Lung (tissue), 12 donors: ENCODE measurements around the gene EHMT1. TPM values are rescaled to one million over a fixed set of nuclear protein-coding genes. Genes with fewer than 3 reads are reported as not detected.
A peak's percentile ranks its signal among the peaks of the same experiment; 100 is the strongest.

Experiments
- ATAC-seq: fragments of 200-7000 bp; cut with Tn5 transposase; one replicate; pipeline ENCODE4 v1.9.1; 2020; ENCODE audit warnings: moderate number of reproducible peaks; ENCODE audit not compliant: insufficient read depth, low FRiP score
- DNase-seq, 3 donors: peaks; one replicate each; pipeline ENCODE4 v3.0.0-alpha.2; 2013 to 2017
- H3K27ac ChIP-seq, 2 donors: one replicate each; pipeline ENCODE4 v1.5.1; 2013; ENCODE audit warnings: mild to moderate bottlenecking in 2 of 2, moderate library complexity in 2 of 2, control low read depth in 1 of 2, inconsistent platforms in 1 of 2, low read depth in 1 of 2, low read length in 1 of 2
- H3K27me3 ChIP-seq, 3 donors: one replicate each; pipeline ENCODE4 v1.5.1; 2013; ENCODE audit warnings: low read length in 2 of 3; ENCODE audit not compliant: control insufficient read depth in 3 of 3, insufficient read depth in 3 of 3
- H3K36me3 ChIP-seq, 4 donors: one replicate each; pipeline ENCODE4 v1.5.1; 2013; ENCODE audit warnings: low read length in 4 of 4, mild to moderate bottlenecking in 1 of 4, moderate library complexity in 1 of 4; ENCODE audit not compliant: control insufficient read depth in 4 of 4, insufficient read depth in 4 of 4
- H3K4me1 ChIP-seq, 5 donors: one replicate each; pipeline ENCODE4 v1.5.1; 2013; ENCODE audit warnings: low read length in 5 of 5, mild to moderate bottlenecking in 2 of 5, moderate library complexity in 1 of 5; ENCODE audit not compliant: control insufficient read depth in 5 of 5, insufficient read depth in 5 of 5
- H3K4me3 ChIP-seq: one replicate; pipeline ENCODE4 v1.5.1; 2013; ENCODE audit warnings: mild to moderate bottlenecking, control low read depth, moderate library complexity
- H3K9ac ChIP-seq, 2 donors: one replicate each; pipeline ENCODE4 v1.5.1; 2013; ENCODE audit warnings: low read length in 2 of 2, control low read depth in 1 of 2; ENCODE audit not compliant: insufficient read depth in 1 of 2
- H3K9me3 ChIP-seq, 4 donors: one replicate each; pipeline ENCODE4 v1.5.1; 2013; ENCODE audit warnings: low read length in 3 of 4, mild to moderate bottlenecking in 1 of 4, moderate library complexity in 1 of 4; ENCODE audit not compliant: control insufficient read depth in 4 of 4, insufficient read depth in 3 of 4
- CTCF ChIP-seq: IDR thresholded peaks from 2 replicates; pipeline ENCODE4 v1.5.1; 2012; ENCODE audit warnings: mild to moderate bottlenecking; ENCODE audit errors: control extremely low read depth, extremely low read depth
- whole genome bisulfite sequencing, 2 donors: extraction: QIAGEN DNeasy Blood & Tissue Kit; methylation state at CpG; one replicate each; pipeline ENCODE4 v1.1.7; 2013; 5-methylcytosine and 5-hydroxymethylcytosine counted together
- polyA plus RNA-seq, 2 donors: library from polyadenylated mRNA; stranded (reverse); fragments of 200-250 nt; gene quantifications; one replicate each; pipeline ENCODE4 v1.2.1, GENCODE V29; 2013
- total RNA-seq, 2 donors: library from RNA; depleted of rRNA in 1 of 2; stranded (reverse); fragments of >200 nt in 1 of 2; gene quantifications; one replicate each; pipeline ENCODE4 v1.2.1, GENCODE V29; 2014 to 2021
- donor health status: control.
- donor health status: control.
- donor health status: Bipolar disorder and iron deficiency.
- donor health status: healthy.
- donor health status: DM: yes; HTN: yes; CAD: no.

EHMT1 gene
- total and polyA plus RNA-seq, 4 donors: 32.2 to 91.5 (median 58.1) TPM

- Histone ChIP-seq H3K27me3 (no peaks in the 10 kb centered on the region), H3K9ac (no peak overlapping the region), H3K36me3 (peaks cover 0 to 27% (median 3%) of the 10 kb centered on the region in 4 donors), H3K4me1 (peaks cover 4 to 35% (median 9%) of the 10 kb centered on the region in 5 donors), H3K9me3 (no peaks in the 10 kb centered on the region), H3K27ac (peak overlapping the region in 1 of 2 donors; percentile 89), H3K4me3 (no peak overlapping the region)
- peak; percentile 83 for ATAC-seq
- no peak for TF ChIP-seq CTCF
- WGBS, 2 donors: 30 to 40% methylated on average over 21 of the region's 21 CpGs
- peak; percentile 53 to 62 (median 57) for DNase-seq
Observed at GRCh38 chr9:137611623-137612609, 6.9 kb upstream of the EHMT1 start.

DNA sequence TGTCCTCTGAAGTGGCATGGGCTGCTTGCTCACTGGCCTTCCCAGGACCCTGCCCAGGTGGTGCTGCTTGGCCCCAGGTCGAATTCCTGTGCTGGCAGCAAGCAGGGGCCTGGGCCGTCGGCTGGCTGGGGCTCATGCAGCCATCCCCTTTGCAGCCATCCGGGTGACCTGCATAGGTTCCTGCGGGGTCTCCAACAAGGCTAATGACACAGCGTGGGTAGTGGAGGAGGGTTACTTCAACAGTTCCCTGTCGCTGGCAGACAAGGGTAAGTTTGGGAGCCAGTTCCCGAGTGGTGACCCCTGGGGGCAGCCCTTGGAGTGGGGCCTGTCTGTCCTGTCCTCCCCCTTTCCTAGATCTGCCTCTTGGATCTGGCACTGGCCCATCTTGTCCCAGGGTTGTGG is 6.1 kb upstream of the EHMT1 start:
- Histone ChIP-seq H3K9ac (no peak overlapping the region), H3K27me3 (no peaks in the 10 kb centered on the region), H3K36me3 (peaks cover 0 to 27% (median 4%) of the 10 kb centered on the region in 4 donors), H3K4me1 (peaks cover 4 to 28% (median 7%) of the 10 kb centered on the region in 5 donors), H3K4me3 (no peak overlapping the region), H3K9me3 (no peaks in the 10 kb centered on the region), H3K27ac (peak overlapping the region in 1 of 2 donors; percentile 89)
- DNase-seq (no peak), ATAC-seq (no peak)
- no peak for TF ChIP-seq CTCF
- WGBS, 2 donors: 65 to 86% methylated on average over 8 of the region's 8 CpGs

GRCh38 chr9:137613259-137613658 is 5.5 kb upstream of the EHMT1 start:
- DNase-seq: no peak
- H3K27ac ChIP-seq: peak overlapping the region in 1 of 2 donors; percentile 89
- H3K9ac ChIP-seq: no peak overlapping the region

More at GRCh38 chr9:137613259-137613658, 5.5 kb upstream of the EHMT1 start:
- Histone ChIP-seq H3K27me3 (no peaks in the 10 kb centered on the region), H3K4me1 (peaks cover 7 to 28% (median 8%) of the 10 kb centered on the region in 5 donors), H3K9me3 (no peaks in the 10 kb centered on the region), H3K36me3 (peaks cover 0 to 27% (median 4%) of the 10 kb centered on the region in 4 donors), H3K4me3 (no peak overlapping the region)
- no peak for TF ChIP-seq CTCF
- 84 to 87% methylated on average over 5 of the region's 5 CpGs for WGBS, 2 donors
- ATAC-seq: no peak
